ENCODE data around the gene SGCA. TPM values are rescaled to one million over a fixed set of nuclear protein-coding genes. Genes with fewer than 3 reads are reported as not detected.
A peak's percentile ranks its signal among the peaks of the same experiment; 100 is the strongest.

The SGCA gene
- total and polyA plus RNA-seq, 2 experiments from 2014 or later = 0.19 TPM; not detected in 1

- TF ChIP-seq, protein P1, sequence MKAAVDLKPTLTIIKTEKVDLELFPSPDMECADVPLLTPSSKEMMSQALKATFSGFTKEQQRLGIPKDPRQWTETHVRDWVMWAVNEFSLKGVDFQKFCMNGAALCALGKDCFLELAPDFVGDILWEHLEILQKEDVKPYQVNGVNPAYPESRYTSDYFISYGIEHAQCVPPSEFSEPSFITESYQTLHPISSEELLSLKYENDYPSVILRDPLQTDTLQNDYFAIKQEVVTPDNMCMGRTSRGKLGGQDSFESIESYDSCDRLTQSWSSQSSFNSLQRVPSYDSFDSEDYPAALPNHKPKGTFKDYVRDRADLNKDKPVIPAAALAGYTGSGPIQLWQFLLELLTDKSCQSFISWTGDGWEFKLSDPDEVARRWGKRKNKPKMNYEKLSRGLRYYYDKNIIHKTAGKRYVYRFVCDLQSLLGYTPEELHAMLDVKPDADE (IDR thresholded peaks at IDR 0.05) = 0 out of 2 replicates have a peak, but pooled peaks have one; percentile 8
- TF ChIP-seq CREB1 (CRISPR knock-in tag; IDR thresholded peaks at IDR 0.05; ENCODE audit: low read depth) (no peak), EZH2 (IDR thresholded peaks at IDR 0.05; ENCODE audit: low read depth, unreplicated experiment) (peak; percentile 30), JUNB (IDR thresholded peaks at IDR 0.05; ENCODE audit: unreplicated experiment) (no peak), CTCF (conservative IDR thresholded peaks at IDR 0.05; ENCODE audit: low read depth in 2 of 2) (peak in 1 of 2 experiments; percentile 19; a peak in 1 of 4 replicates), ZNF114 (CRISPR knock-in tag; IDR thresholded peaks at IDR 0.05) (no peak)
Measured at GRCh38 chr17:50151041-50151936, 14.5 kb upstream of the SGCA start (continued).

DNA sequence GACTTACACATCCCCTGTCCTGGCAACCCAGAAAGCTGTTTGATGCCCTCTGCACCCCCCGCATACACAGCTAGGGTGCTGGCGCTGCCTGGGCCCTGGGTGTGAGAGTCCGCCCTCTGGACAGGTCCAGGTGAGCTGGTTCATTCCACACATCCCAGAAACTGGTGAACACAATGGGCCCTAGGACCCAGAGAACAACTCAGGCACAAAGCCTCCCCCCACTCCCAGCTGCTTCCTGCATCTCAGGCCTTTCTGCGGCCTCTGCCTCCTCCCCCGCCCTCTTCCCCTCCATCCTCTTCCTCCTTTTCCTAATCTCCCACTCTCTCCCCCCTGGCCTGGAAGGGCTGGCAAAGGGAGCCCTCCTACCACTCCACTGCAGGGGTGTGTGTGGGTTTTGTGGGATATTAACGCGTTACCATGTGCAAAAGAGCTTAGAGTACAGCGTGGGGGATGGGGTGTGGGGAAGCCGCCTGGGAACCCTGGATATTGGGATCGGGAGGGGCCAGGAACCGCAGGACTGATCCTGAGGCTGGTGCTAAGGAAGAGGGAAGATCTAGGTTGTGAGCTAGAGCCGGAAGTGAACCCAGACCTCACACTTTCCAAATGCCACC, 13.8 kb upstream of the SGCA start:
- H3K27me3 ChIP-seq (ENCODE audit: insufficient read depth) = peaks cover 30% of the 10 kb centered on the region
- H3K36me3 ChIP-seq (ENCODE audit: insufficient read depth) = no peaks in the 10 kb centered on the region
- DNase-seq (ENCODE audit: low spot score) (peak; percentile 96), ATAC-seq (peak; percentile 74)
- Mint-ChIP-seq H3K4me3 (peak overlapping the region; percentile 80), H3K36me3 (ENCODE audit: low read depth) (no peaks in the 10 kb centered on the region), H3K4me1 (peaks cover 35% of the 10 kb centered on the region), H3K27ac (peak overlapping the region; percentile 73; the same call in 1 of the 2 replicates), H3K9me3 (no peaks in the 10 kb centered on the region; the same call in 2 of the 3 replicates), H3K27me3 (ENCODE audit: insufficient read depth, low read depth, poor library complexity) (peaks cover 26% of the 10 kb centered on the region)
- no peaks in the 10 kb centered on the region for H3K79me2 ChIP-seq (replicated peaks; ENCODE audit: insufficient read depth)
- peak overlapping the region; percentile 87 for H3K4me3 ChIP-seq
- H3K4me1 ChIP-seq (ENCODE audit: insufficient read depth) = peaks cover 28% of the 10 kb centered on the region
- H3K27ac ChIP-seq (ENCODE audit: low read depth) = peak overlapping the region; percentile 86; the same call in 1 of the 2 replicates
- no peaks in the 10 kb centered on the region for H3K9me2 ChIP-seq (ENCODE audit: insufficient read depth)
- H3F3A ChIP-seq (replicated peaks; ENCODE audit: low read depth) = peaks cover 5% of the 10 kb centered on the region; the same call in 1 of the 2 replicates
- peak overlapping the region; percentile 99 for H3K4me2 ChIP-seq
- 0 out of 2 replicates have a peak overlapping the region, but pooled peaks have one; percentile 80 for H2AFZ ChIP-seq
- no peaks in the 10 kb centered on the region for H4K20me1 ChIP-seq (replicated peaks; ENCODE audit: insufficient read depth)
- TF ChIP-seq ZNF331 (CRISPR knock-in tag; IDR thresholded peaks at IDR 0.05; ENCODE audit: low read depth) = no peak
- TF ChIP-seq EZH2 (IDR thresholded peaks at IDR 0.05; ENCODE audit: low read depth, unreplicated experiment) = no peak
- TF ChIP-seq CTCF (conservative IDR thresholded peaks at IDR 0.05; ENCODE audit: low read depth in 2 of 2) = no peak
- TF ChIP-seq, protein P2, sequence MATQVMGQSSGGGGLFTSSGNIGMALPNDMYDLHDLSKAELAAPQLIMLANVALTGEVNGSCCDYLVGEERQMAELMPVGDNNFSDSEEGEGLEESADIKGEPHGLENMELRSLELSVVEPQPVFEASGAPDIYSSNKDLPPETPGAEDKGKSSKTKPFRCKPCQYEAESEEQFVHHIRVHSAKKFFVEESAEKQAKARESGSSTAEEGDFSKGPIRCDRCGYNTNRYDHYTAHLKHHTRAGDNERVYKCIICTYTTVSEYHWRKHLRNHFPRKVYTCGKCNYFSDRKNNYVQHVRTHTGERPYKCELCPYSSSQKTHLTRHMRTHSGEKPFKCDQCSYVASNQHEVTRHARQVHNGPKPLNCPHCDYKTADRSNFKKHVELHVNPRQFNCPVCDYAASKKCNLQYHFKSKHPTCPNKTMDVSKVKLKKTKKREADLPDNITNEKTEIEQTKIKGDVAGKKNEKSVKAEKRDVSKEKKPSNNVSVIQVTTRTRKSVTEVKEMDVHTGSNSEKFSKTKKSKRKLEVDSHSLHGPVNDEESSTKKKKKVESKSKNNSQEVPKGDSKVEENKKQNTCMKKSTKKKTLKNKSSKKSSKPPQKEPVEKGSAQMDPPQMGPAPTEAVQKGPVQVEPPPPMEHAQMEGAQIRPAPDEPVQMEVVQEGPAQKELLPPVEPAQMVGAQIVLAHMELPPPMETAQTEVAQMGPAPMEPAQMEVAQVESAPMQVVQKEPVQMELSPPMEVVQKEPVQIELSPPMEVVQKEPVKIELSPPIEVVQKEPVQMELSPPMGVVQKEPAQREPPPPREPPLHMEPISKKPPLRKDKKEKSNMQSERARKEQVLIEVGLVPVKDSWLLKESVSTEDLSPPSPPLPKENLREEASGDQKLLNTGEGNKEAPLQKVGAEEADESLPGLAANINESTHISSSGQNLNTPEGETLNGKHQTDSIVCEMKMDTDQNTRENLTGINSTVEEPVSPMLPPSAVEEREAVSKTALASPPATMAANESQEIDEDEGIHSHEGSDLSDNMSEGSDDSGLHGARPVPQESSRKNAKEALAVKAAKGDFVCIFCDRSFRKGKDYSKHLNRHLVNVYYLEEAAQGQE (IDR thresholded peaks at IDR 0.05; ENCODE audit: unreplicated experiment) = no peak
- TF ChIP-seq NANOG (IDR thresholded peaks at IDR 0.05; ENCODE audit: borderline replicate concordance) = no peak
- no peak for TF ChIP-seq EZH2phosphoT487 (IDR thresholded peaks at IDR 0.05; ENCODE audit: unreplicated experiment)
- TF ChIP-seq ZNF114 (CRISPR knock-in tag; IDR thresholded peaks at IDR 0.05) = no peak
- TF ChIP-seq, protein P1 (IDR thresholded peaks at IDR 0.05) = peak; percentile 77; the same call in 1 of the 2 replicates

Data from GM23338 (cell line).